ENCODE data around the gene RPP25L.

Gene RPP25L
- long read RNA-seq, transcript RPP25L-202 (2 exons, 888 nt) = major isoform, 10 of 17 reads
- long read RNA-seq, transcript RPP25L-201 (2 exons, 1,092 nt) = minor isoform, 5 of 17 reads
- long read RNA-seq, partial matches to known transcripts = 0 of 17 reads
- long read RNA-seq, other reads (novel, unspliced or antisense) = 2 of 17 reads

GRCh38 chr9:34611811-34612787 lies at the start of gene RPP25L:
TSS of gene RPP25L (minus strand) at chr9:34612097. CDS start at chr9:34611296, 801 bp downstream.
- no peaks in the 10 kb centered on the region for H3K27me3 ChIP-seq (ENCODE audit: insufficient read depth, poor library complexity, severe bottlenecking)
- no peak for TF ChIP-seq REST (IDR thresholded peaks at IDR 0.05; ENCODE audit: insufficient replicate concordance, low read depth)
- peak; percentile 85 for TF ChIP-seq POLR2AphosphoS5 (IDR thresholded peaks at IDR 0.05; ENCODE audit: low read depth)
- DNase-seq (ENCODE audit: low read depth in 1 of 2, low spot score in 1 of 2) = peak; percentile 73 to 74
- H3K4me3 ChIP-seq (replicated peaks; ENCODE audit: insufficient read depth, low read length) = peak within 1 kb of the TSS; percentile 62
- peak within 1 kb of the TSS; percentile 82 for H3K27ac ChIP-seq (replicated peaks)

- Histone ChIP-seq H3K4me3 (replicated peaks; ENCODE audit: insufficient read depth, low read length) (no peak overlapping the region), H3K27ac (replicated peaks) (no peak overlapping the region), H3K27me3 (ENCODE audit: insufficient read depth, poor library complexity, severe bottlenecking) (no peaks in the 10 kb centered on the region)
- DNase-seq (ENCODE audit: low read depth in 1 of 2, low spot score in 1 of 2) = no peak
- TF ChIP-seq REST (IDR thresholded peaks at IDR 0.05; ENCODE audit: insufficient replicate concordance, low read depth) = no peak
- TF ChIP-seq CTCF (IDR thresholded peaks at IDR 0.05; ENCODE audit: insufficient read depth, low read length) = no peak
- no peak for TF ChIP-seq POLR2AphosphoS5 (IDR thresholded peaks at IDR 0.05; ENCODE audit: low read depth)
- no peak for TF ChIP-seq GABPA (IDR thresholded peaks at IDR 0.05; ENCODE audit: low read depth)
- no peak for TF ChIP-seq SPI1 (IDR thresholded peaks at IDR 0.05; ENCODE audit: borderline replicate concordance, low read depth)
Measured at GRCh38 chr9:34659592-34660253, 47.8 kb upstream of the RPP25L start.

- Histone ChIP-seq H3K27ac (replicated peaks) (no peak overlapping the region), H3K4me3 (replicated peaks; ENCODE audit: insufficient read depth, low read length) (no peak overlapping the region), H3K27me3 (ENCODE audit: insufficient read depth, poor library complexity, severe bottlenecking) (no peaks in the 10 kb centered on the region)
- no peak for DNase-seq (ENCODE audit: low read depth in 1 of 2, low spot score in 1 of 2)
- TF ChIP-seq SPI1 (IDR thresholded peaks at IDR 0.05; ENCODE audit: borderline replicate concordance, low read depth) (no peak), GABPA (IDR thresholded peaks at IDR 0.05; ENCODE audit: low read depth) (no peak), POLR2AphosphoS5 (IDR thresholded peaks at IDR 0.05; ENCODE audit: low read depth) (no peak), REST (IDR thresholded peaks at IDR 0.05; ENCODE audit: insufficient replicate concordance, low read depth) (no peak), CTCF (IDR thresholded peaks at IDR 0.05; ENCODE audit: insufficient read depth, low read length) (no peak)
Measured at GRCh38 chr9:34658461-34658860, 46.6 kb upstream of the RPP25L start.
